Esophagus muscularis mucosa (tissue), 4 donors: ENCODE data around the gene DCAF8. TPM values are rescaled to one million over a fixed set of nuclear protein-coding genes. Genes with fewer than 3 reads are reported as not detected.

Source experiments
- DNase-seq: peaks from one replicate; pipeline ENCODE4 v3.0.0-alpha.2; 2017; ENCODE audit errors: extremely low spot score
- H3K27ac ChIP-seq, 4 donors: fragments of 200-600 bp; sonication (generic); replicated peaks in 1 of 4; 1 replicate in 3 of 4; 2 replicates in 1 of 4; pipeline ENCODE4 v1.5.1; 2016 to 2019; ENCODE audit warnings: mild to moderate bottlenecking in 1 of 4
- H3K27me3 ChIP-seq, 4 donors: fragments of 200-600 bp; sonication (generic); one replicate each; pipeline versions ENCODE4 v1.5.1 to v1.6.0; 2016 to 2019
- H3K36me3 ChIP-seq, 4 donors: fragments of 200-600 bp; sonication (generic); one replicate each; pipeline ENCODE4 v1.5.1; 2016 to 2019
- H3K4me1 ChIP-seq, 4 donors: fragments of 200-600 bp; sonication (generic); one replicate each; pipeline ENCODE4 v1.5.1; 2016 to 2019
- H3K4me3 ChIP-seq, 4 donors: fragments of 200-600 bp; sonication (generic); 1 replicate in 2 of 4; 2 replicates in 2 of 4; pipeline ENCODE4 v1.5.1; 2016 to 2019; ENCODE audit warnings: mild to moderate bottlenecking in 4 of 4, moderate library complexity in 1 of 4
- H3K9me3 ChIP-seq, 4 donors: fragments of 200-600 bp; sonication (generic); 1 replicate in 3 of 4; 2 replicates in 1 of 4; pipeline ENCODE4 v1.5.1; 2016 to 2019
- EP300 ChIP-seq: sonication (generic); formaldehyde crosslinking; IDR thresholded peaks from one replicate; pipeline ENCODE4 v1.6.1; 2017; ENCODE audit warnings: antibody characterized with exemption
- POLR2A ChIP-seq: fragments of 450-650 bp; IDR thresholded peaks from one replicate; pipeline ENCODE4 v1.6.1; 2017; ENCODE audit warnings: antibody characterized with exemption, moderate library complexity, mild to moderate bottlenecking, low read depth
- POLR2AphosphoS5 ChIP-seq, 2 donors: sonication (generic); formaldehyde crosslinking; IDR thresholded peaks; one replicate each; pipeline ENCODE4 v1.6.1; 2017; ENCODE audit warnings: antibody characterized with exemption in 2 of 2
- WGBS: methylation state at CpG from one replicate; pipeline ENCODE4 v1.1.5; 2018; 5-methylcytosine and 5-hydroxymethylcytosine counted together
- intact Hi-C: fragments of 100-400 bp; cut with DNase I; formaldehyde crosslinking; loops from one replicate; pipeline ENCODE4 v1.15.1; 2023
- total RNA-seq, 4 donors: library from RNA; depleted of rRNA; stranded (reverse); fragments of >200 nt; gene quantifications; one replicate each; pipeline versions ENCODE4 v1.1.0 to v1.2.1, GENCODE V29; 2016
- TF ChIP-seq, protein P1 (sequence below), 3 experiments: fragments of 200-600 bp in 2 of 3; fragments of 450-650 bp in 1 of 3; sonication (generic) in 2 of 3; IDR thresholded peaks; one replicate each; pipeline ENCODE4 v1.5.1; 2017 to 2019; ENCODE audit warnings: antibody characterized with exemption in 3 of 3, mild to moderate bottlenecking in 2 of 3, moderate library complexity in 1 of 3

Gene DCAF8
- total RNA-seq, 4 donors from 2014 or later: 111 to 191 (median 172) TPM

DNA sequence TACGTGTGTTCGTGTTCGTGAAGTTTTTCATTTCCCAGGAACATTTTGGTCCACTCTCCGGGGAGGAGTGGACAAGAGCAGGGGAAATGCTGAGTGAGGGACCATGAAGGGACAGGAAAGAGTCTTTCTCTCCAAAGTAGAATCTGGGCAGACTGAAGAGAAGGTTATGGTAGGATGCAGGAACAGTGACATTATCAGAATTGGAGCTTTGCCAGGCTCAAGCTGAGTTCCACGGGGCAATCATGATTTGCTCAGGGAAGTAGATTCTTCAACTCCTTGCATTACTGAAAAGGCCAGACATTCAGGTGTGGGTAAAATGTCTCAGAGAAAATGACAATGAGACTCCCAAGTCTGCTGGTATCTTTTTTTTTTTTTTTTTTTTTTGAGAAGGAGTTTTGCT lies 94.3 kb downstream of the DCAF8 start:
- no peak overlapping the region for H3K4me3 ChIP-seq
- TF ChIP-seq EP300 (no peak), POLR2A (no peak), POLR2AphosphoS5 (IDR thresholded peaks at IDR 0.05) (no peak)
- TF ChIP-seq, protein P1, sequence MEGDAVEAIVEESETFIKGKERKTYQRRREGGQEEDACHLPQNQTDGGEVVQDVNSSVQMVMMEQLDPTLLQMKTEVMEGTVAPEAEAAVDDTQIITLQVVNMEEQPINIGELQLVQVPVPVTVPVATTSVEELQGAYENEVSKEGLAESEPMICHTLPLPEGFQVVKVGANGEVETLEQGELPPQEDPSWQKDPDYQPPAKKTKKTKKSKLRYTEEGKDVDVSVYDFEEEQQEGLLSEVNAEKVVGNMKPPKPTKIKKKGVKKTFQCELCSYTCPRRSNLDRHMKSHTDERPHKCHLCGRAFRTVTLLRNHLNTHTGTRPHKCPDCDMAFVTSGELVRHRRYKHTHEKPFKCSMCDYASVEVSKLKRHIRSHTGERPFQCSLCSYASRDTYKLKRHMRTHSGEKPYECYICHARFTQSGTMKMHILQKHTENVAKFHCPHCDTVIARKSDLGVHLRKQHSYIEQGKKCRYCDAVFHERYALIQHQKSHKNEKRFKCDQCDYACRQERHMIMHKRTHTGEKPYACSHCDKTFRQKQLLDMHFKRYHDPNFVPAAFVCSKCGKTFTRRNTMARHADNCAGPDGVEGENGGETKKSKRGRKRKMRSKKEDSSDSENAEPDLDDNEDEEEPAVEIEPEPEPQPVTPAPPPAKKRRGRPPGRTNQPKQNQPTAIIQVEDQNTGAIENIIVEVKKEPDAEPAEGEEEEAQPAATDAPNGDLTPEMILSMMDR (IDR thresholded peaks at IDR 0.05): no peak
- no peaks in the 10 kb centered on the region for H3K9me3 ChIP-seq
- H3K36me3 ChIP-seq: no peaks in the 10 kb centered on the region
- WGBS: 79% methylated on average over 5 of the region's 5 CpGs
- intact Hi-C loops: no loop called here
- H3K27ac ChIP-seq: no peak overlapping the region
- DNase-seq: no peak
- H3K27me3 ChIP-seq: no peaks in the 10 kb centered on the region
- H3K4me1 ChIP-seq: no peaks in the 10 kb centered on the region

GRCh38 chr1:160167580-160167979 lies 94.8 kb downstream of the DCAF8 start:
- H3K27ac ChIP-seq: no peak overlapping the region
- no peak for DNase-seq
- WGBS: 93% methylated on average over 6 of the region's 6 CpGs

DNA sequence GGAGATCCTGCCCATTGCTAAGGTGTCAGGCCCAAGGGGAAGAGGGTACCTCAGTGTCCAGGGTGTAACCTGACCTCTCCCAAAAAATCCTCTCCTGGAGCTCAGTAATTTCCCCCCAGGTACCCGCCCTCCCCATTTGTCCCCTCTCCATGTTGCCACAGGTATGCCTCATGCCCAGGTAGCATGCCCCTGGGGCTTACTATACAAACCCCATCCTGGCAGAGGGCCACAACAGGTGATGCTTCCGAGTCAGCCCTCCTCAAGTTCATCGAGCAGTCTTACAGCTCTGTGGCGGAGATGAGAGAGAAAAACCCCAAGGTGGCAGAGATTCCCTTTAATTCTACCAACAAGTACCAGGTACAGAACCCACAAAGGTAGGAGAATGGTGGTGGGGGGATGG lies 95.3 kb downstream of the DCAF8 start:
- Histone ChIP-seq H3K36me3 (no peaks in the 10 kb centered on the region), H3K4me1 (no peaks in the 10 kb centered on the region), H3K4me3 (no peak overlapping the region), H3K27me3 (no peaks in the 10 kb centered on the region), H3K27ac (no peak overlapping the region), H3K9me3 (no peaks in the 10 kb centered on the region)
- 90% methylated on average over 4 of the region's 4 CpGs for WGBS
- TF ChIP-seq POLR2AphosphoS5 (IDR thresholded peaks at IDR 0.05) (no peak), POLR2A (no peak), EP300 (no peak)
- TF ChIP-seq, protein P1 (IDR thresholded peaks at IDR 0.05): no peak
- intact Hi-C loops: no loop called here
- DNase-seq: no peak

More at GRCh38 chr1:160167580-160167979, 94.8 kb downstream of the DCAF8 start:
- H3K27me3 ChIP-seq: no peaks in the 10 kb centered on the region
- no peak overlapping the region for H3K4me3 ChIP-seq
- no peaks in the 10 kb centered on the region for H3K4me1 ChIP-seq
- H3K9me3 ChIP-seq: no peaks in the 10 kb centered on the region
- no peaks in the 10 kb centered on the region for H3K36me3 ChIP-seq
- TF ChIP-seq POLR2AphosphoS5 (IDR thresholded peaks at IDR 0.05): no peak
- TF ChIP-seq, protein P1 (IDR thresholded peaks at IDR 0.05): no peak
- no peak for TF ChIP-seq POLR2A
- no peak for TF ChIP-seq EP300
- intact Hi-C loops: no loop called here

DNA sequence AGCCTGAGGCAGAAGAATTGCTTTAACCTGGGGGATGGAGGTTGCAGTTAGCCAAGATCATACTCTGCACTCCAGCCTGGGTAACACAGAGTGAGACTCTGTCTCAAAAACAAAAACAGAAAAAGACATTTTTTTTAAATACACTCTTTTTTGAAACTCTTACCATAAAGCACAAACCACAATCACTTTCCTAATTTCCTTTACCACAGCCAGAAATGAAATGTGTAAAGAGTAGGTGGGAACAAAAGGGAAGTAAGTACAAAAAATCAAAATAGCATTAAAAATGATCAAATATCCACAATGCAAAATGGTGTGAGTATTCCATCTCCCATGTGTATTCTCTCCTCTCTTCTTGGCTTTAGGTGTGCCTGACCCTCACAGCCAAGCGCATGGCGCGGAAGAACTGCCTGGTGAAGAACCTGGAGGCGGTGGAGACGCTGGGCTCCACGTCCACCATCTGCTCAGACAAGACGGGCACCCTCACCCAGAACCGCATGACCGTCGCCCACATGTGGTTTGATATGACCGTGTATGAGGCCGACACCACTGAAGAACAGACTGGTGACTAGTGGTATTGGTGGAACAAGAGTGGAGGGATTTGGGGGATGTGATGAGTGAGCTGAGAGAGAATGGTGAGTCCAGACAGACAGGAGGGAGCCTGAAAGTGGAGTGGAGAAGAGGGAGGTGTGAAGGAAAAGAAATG lies 96.0 kb downstream of the DCAF8 start:
- DNase-seq: no peak
- Histone ChIP-seq H3K9me3 (no peaks in the 10 kb centered on the region), H3K4me1 (no peaks in the 10 kb centered on the region), H3K36me3 (no peaks in the 10 kb centered on the region), H3K27ac (no peak overlapping the region), H3K4me3 (no peak overlapping the region), H3K27me3 (no peaks in the 10 kb centered on the region)
- WGBS: 90% methylated on average over 12 of the region's 12 CpGs
- TF ChIP-seq, protein P1 (IDR thresholded peaks at IDR 0.05): no peak
- TF ChIP-seq EP300 (no peak), POLR2AphosphoS5 (IDR thresholded peaks at IDR 0.05) (no peak), POLR2A (no peak)
- intact Hi-C loops: no loop called here

Other genes with a start within 250 kb of the DCAF8 start
- 1 to 10 TPM; 2.8 to 4.9 (median 4.6) TPM for gene PIGM, start 230.6 kb downstream of the DCAF8 start, total RNA-seq
- under 1 TPM in 1 of 4 donors, not detected in 3; 0.06 TPM for gene KCNJ10, start 192.4 kb downstream of the DCAF8 start, total RNA-seq
- gene KCNJ9, start 181.0 kb downstream of the DCAF8 start, total RNA-seq: not detected
- gene IGSF8, start 163.9 kb downstream of the DCAF8 start, total RNA-seq: 10 to 100 TPM; 12.0 to 27.0 (median 21.9) TPM
- gene ATP1A2, start 146.8 kb downstream of the DCAF8 start, total RNA-seq: 100 to 1,000 TPM; 101 to 214 (median 130) TPM
- gene ATP1A4, start 110.9 kb downstream of the DCAF8 start, total RNA-seq: 1 to 10 TPM in 1 of 4 donors, under 1 TPM in 2, not detected in 1; 0.17 to 2.1 (median 0.98) TPM
- gene CASQ1, start 72.0 kb downstream of the DCAF8 start, total RNA-seq: 1 to 10 TPM; 2.9 to 4.9 (median 4.6) TPM
- gene PEA15, start 57.2 kb downstream of the DCAF8 start, total RNA-seq: 100 to 1,000 TPM; 161 to 286 (median 239) TPM
- gene PEX19, start 22.6 kb upstream of the DCAF8 start, total RNA-seq: 10 to 100 TPM; 43.6 to 54.2 (median 46.1) TPM
- gene COPA, start 80.7 kb upstream of the DCAF8 start, total RNA-seq: 100 to 1,000 TPM; 108 to 125 (median 116) TPM
- gene NCSTN, start 80.8 kb upstream of the DCAF8 start, total RNA-seq: 10 to 100 TPM; 45.6 to 59.7 (median 52.1) TPM
- gene NHLH1, start 104.5 kb upstream of the DCAF8 start, total RNA-seq: not detected
- gene VANGL2, start 138.0 kb upstream of the DCAF8 start, total RNA-seq: 1 to 10 TPM; 1.2 to 5.8 (median 3.7) TPM